Keratinocyte (primary cell): ENCODE measurements around the gene MAN1C1.

Experiments used
- CTCF ChIP-seq, 3 experiments: IDR thresholded peaks in 1 of 3; conservative IDR thresholded peaks in 1 of 3; optimal IDR thresholded peaks in 1 of 3; 2 replicates in 2 of 3; 3 replicates in 1 of 3; pipeline versions ENCODE3 to v1.5.1; 2011; ENCODE audit warnings: low read length in 3 of 3, mild to moderate bottlenecking in 3 of 3, moderate library complexity in 2 of 3, control low read depth in 1 of 3, inconsistent platforms in 1 of 3; ENCODE audit not compliant: insufficient read depth in 2 of 3; ENCODE audit errors: extremely low read depth in 1 of 3
- EZH2 ChIP-seq: IDR thresholded peaks from one replicate; pipeline ENCODE4 v1.6.1; 2012; ENCODE audit warnings: inconsistent platforms, mild to moderate bottlenecking, low read length, moderate library complexity

GRCh38 chr1:25593861-25594260 lies 22.7 kb upstream of the MAN1C1 start:
- no peak for TF ChIP-seq CTCF (optimal IDR thresholded peaks at IDR 0.05 in 1 of 3, IDR thresholded peaks at IDR 0.05 in 1 of 3, conservative IDR thresholded peaks at IDR 0.05 in 1 of 3; ENCODE audit: extremely low read depth in 1 of 3, insufficient read depth in 2 of 3, low read length in 3 of 3)
- no peak for TF ChIP-seq EZH2
